ENCODE data around the gene DEFB124.

Gene DEFB124

DNA sequence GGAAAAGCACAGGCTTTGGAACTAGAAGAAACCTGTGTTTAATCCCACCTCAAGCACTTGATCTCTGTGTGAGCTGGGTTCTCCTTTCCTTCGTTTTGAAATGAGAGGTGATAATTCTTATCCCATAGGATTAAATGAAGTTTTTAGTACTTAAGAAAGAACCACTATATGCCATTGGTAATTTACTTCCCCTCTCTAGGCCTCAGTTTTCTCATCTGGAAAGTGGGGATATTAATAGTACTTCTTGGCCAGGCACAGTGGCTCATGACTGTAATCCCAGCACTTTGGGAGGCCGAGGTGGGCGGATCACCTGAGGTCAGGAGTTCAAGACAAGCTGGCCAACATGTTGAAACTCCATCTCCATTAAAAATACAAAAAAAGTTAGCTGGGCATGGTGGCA is 14.2 kb upstream of the DEFB124 start:
- no peaks in the 10 kb centered on the region for H3K36me3 ChIP-seq (ENCODE audit: low read depth)
- no peaks in the 10 kb centered on the region for H3K9me3 ChIP-seq (ENCODE audit: severe bottlenecking)
- H3K27me3 ChIP-seq (ENCODE audit: insufficient read depth, poor library complexity, severe bottlenecking): peaks cover 15% of the 10 kb centered on the region
- H3K27ac ChIP-seq (ENCODE audit: poor library complexity, severe bottlenecking): no peak overlapping the region
- no peaks in the 10 kb centered on the region for H3K4me1 ChIP-seq (ENCODE audit: insufficient read depth, poor library complexity, severe bottlenecking)
- H3K4me3 ChIP-seq (ENCODE audit: severe bottlenecking): no peak overlapping the region
- ATAC-seq (ENCODE audit: low read depth): no peak
- TF ChIP-seq, protein P1, sequence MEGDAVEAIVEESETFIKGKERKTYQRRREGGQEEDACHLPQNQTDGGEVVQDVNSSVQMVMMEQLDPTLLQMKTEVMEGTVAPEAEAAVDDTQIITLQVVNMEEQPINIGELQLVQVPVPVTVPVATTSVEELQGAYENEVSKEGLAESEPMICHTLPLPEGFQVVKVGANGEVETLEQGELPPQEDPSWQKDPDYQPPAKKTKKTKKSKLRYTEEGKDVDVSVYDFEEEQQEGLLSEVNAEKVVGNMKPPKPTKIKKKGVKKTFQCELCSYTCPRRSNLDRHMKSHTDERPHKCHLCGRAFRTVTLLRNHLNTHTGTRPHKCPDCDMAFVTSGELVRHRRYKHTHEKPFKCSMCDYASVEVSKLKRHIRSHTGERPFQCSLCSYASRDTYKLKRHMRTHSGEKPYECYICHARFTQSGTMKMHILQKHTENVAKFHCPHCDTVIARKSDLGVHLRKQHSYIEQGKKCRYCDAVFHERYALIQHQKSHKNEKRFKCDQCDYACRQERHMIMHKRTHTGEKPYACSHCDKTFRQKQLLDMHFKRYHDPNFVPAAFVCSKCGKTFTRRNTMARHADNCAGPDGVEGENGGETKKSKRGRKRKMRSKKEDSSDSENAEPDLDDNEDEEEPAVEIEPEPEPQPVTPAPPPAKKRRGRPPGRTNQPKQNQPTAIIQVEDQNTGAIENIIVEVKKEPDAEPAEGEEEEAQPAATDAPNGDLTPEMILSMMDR (IDR thresholded peaks at IDR 0.05; ENCODE audit: poor library complexity, severe bottlenecking): no peak
- no peak for DNase-seq (ENCODE audit: low spot score)

DNA sequence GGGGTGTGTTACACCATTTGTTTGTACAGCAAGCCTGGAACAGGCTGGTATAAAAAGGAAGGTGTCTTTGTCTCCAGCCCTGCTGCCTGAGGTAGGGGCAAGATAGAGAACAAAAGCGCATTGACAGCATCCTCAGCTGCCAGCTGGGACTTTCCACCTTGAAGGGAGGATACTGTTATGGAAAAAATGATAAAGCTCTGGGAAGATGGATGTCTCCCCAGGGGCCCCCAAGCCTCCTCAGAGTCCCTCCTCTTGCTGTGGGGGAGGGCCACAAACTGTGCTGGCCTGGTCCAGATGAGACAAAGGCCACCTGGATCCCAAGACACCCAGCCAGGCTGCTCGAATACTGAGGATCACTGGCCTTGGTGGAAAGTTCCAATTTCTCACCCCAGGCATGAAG is 13.2 kb upstream of the DEFB124 start:
- no peaks in the 10 kb centered on the region for H3K9me3 ChIP-seq (ENCODE audit: severe bottlenecking)
- no peak for DNase-seq (ENCODE audit: low spot score)
- TF ChIP-seq, protein P1 (IDR thresholded peaks at IDR 0.05; ENCODE audit: poor library complexity, severe bottlenecking): no peak

DNA sequence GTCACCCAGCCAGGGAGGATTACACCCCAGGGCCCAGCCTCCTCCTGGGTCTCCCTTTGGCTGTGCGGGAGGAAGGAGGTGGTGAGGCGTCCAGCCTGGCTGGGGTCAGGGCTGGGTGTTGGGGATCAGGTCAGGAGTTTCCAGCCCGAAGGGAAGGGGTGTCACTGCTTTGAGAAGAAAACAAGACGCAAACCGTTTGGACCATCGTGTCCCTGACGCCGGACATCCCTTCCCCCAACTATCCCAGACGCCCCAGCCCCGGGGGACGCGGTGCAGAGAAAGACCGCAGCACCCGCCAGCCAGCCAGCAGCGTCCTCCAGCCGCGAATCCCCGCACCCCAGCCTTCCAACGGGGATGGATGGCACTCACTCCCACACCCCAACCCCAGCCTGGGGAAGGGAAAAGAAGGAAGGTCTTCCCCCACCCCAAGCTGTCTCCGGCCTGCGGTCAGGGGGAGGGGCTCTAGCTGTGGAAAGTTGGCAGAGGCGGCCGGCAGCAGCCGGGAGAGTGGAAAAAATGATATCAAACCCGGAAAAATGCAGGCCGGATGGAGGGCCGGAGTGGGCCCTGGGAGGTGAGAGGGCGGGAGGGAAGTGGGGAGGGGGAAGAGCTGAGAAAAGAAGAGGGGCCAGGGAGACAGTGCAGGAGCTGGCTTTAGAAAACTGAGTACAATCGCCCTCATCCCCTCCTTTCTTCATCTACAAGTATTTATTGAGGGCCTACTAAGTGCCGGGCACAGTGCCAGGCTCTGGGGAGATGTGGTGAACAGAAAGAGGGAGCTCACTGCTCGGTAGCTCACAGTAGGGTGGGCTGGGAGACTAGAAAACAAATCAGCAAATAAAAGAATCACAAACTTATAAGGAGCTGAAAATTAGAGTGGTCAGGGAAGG is 10.8 kb upstream of the DEFB124 start:
- H3K36me3 ChIP-seq (ENCODE audit: low read depth): no peaks in the 10 kb centered on the region
- H3K9me3 ChIP-seq (ENCODE audit: severe bottlenecking): no peaks in the 10 kb centered on the region
- H3K4me1 ChIP-seq (ENCODE audit: insufficient read depth, poor library complexity, severe bottlenecking): no peaks in the 10 kb centered on the region
- H3K27ac ChIP-seq (ENCODE audit: poor library complexity, severe bottlenecking): no peak overlapping the region
- H3K27me3 ChIP-seq (ENCODE audit: insufficient read depth, poor library complexity, severe bottlenecking): peaks cover 15% of the 10 kb centered on the region
- DNase-seq (ENCODE audit: low spot score) (peak; percentile 83), ATAC-seq (ENCODE audit: low read depth) (peak; percentile 12; the same call in 1 of the 3 replicates)
- TF ChIP-seq, protein P1 (IDR thresholded peaks at IDR 0.05; ENCODE audit: poor library complexity, severe bottlenecking): no peak
- no peak overlapping the region for H3K4me3 ChIP-seq (ENCODE audit: severe bottlenecking)

More for the DNA sequence above, 13.2 kb upstream of the DEFB124 start:
- no peaks in the 10 kb centered on the region for H3K36me3 ChIP-seq (ENCODE audit: low read depth)
- no peak overlapping the region for H3K27ac ChIP-seq (ENCODE audit: poor library complexity, severe bottlenecking)
- no peak overlapping the region for H3K4me3 ChIP-seq (ENCODE audit: severe bottlenecking)
- no peak for ATAC-seq (ENCODE audit: low read depth)
- H3K27me3 ChIP-seq (ENCODE audit: insufficient read depth, poor library complexity, severe bottlenecking): peaks cover 15% of the 10 kb centered on the region
- H3K4me1 ChIP-seq (ENCODE audit: insufficient read depth, poor library complexity, severe bottlenecking): no peaks in the 10 kb centered on the region

DNA sequence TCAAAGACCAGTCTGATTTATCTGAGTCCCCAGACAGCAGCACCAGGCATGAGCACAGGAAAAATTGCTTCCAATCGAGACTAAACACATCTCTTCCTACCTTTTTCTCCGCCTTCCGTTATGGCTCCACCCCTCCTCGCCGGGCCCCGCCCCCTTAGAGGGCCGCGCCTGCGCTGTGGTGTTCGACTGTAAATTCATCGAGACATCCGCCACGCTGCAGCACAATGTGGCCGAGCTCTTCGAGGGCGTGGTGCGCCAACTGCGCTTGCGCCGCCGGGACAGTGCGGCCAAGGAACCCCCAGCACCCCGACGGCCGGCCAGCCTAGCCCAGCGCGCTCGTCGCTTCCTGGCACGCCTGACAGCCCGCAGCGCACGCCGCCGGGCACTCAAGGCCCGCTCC is 9.1 kb upstream of the DEFB124 start:
- TF ChIP-seq, protein P1 (IDR thresholded peaks at IDR 0.05; ENCODE audit: poor library complexity, severe bottlenecking): no peak
- Histone ChIP-seq H3K4me1 (ENCODE audit: insufficient read depth, poor library complexity, severe bottlenecking) (no peaks in the 10 kb centered on the region), H3K27ac (ENCODE audit: poor library complexity, severe bottlenecking) (no peak overlapping the region), H3K27me3 (ENCODE audit: insufficient read depth, poor library complexity, severe bottlenecking) (peaks cover 15% of the 10 kb centered on the region), H3K4me3 (ENCODE audit: severe bottlenecking) (no peak overlapping the region), H3K36me3 (ENCODE audit: low read depth) (no peaks in the 10 kb centered on the region), H3K9me3 (ENCODE audit: severe bottlenecking) (no peaks in the 10 kb centered on the region)
- DNase-seq (ENCODE audit: low spot score) (no peak), ATAC-seq (ENCODE audit: low read depth) (peak; percentile 17; the same call in 1 of the 3 replicates)

All from RWPE2 (cell line).